Spleen (tissue), 7 donors: ENCODE measurements around the gene TXN.

Experiments
- POLR2A ChIP-seq, 3 donors: fragments of 450-650 bp; IDR thresholded peaks; one replicate each; pipeline ENCODE4 v1.5.1; 2017; ENCODE audit warnings: antibody characterized with exemption in 3 of 3, mild to moderate bottlenecking in 1 of 3
- POLR2AphosphoS5 ChIP-seq, 3 donors: sonication (generic); formaldehyde crosslinking; IDR thresholded peaks; one replicate each; pipeline ENCODE4 v1.5.1; 2017; ENCODE audit warnings: antibody characterized with exemption in 3 of 3
- TF ChIP-seq, protein P1 (sequence below), 11 experiments: fragments of 200-600 bp in 7 of 11; fragments of 450-650 bp in 4 of 11; sonication (generic) in 4 of 11; IDR thresholded peaks in 8 of 11; conservative IDR thresholded peaks in 3 of 11; 1 replicate in 7 of 11; 2 replicates in 4 of 11; pipeline versions ENCODE4 v1.4.0 to v1.8.0; 2016 to 2021; ENCODE audit warnings: antibody characterized with exemption in 11 of 11, inconsistent platforms in 4 of 11, mild to moderate bottlenecking in 1 of 11
- donor health status: DM: no; HTN: no; CAD: no; lungs with moderate emphysema.
- donor health status: DM: no; HTN: no; CAD: no.
- donor health status: DM: no; HTN: no; CAD: no.

DNA sequence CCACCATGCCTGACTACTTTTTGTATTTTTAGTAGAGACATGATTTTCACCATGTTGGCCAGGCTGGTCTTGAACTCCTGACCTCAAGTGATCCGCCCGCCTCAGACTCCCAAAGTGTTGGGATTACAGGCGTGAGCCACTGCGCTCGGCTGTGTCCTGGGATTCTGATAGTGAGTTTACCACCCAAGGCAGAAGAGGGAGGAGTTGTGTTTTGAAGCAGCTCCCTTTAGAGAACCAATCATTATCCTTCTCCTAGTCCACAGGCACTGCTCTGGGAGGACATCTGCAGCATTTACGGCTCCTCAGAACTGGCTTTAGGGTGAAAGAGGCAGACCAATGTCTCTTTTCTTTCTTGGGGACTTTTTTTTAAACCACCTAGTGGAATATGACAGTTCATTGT lies 54.1 kb downstream of the TXN start:
- TF ChIP-seq, protein P1, sequence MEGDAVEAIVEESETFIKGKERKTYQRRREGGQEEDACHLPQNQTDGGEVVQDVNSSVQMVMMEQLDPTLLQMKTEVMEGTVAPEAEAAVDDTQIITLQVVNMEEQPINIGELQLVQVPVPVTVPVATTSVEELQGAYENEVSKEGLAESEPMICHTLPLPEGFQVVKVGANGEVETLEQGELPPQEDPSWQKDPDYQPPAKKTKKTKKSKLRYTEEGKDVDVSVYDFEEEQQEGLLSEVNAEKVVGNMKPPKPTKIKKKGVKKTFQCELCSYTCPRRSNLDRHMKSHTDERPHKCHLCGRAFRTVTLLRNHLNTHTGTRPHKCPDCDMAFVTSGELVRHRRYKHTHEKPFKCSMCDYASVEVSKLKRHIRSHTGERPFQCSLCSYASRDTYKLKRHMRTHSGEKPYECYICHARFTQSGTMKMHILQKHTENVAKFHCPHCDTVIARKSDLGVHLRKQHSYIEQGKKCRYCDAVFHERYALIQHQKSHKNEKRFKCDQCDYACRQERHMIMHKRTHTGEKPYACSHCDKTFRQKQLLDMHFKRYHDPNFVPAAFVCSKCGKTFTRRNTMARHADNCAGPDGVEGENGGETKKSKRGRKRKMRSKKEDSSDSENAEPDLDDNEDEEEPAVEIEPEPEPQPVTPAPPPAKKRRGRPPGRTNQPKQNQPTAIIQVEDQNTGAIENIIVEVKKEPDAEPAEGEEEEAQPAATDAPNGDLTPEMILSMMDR (IDR thresholded peaks at IDR 0.05 in 8 of 11, conservative IDR thresholded peaks at IDR 0.05 in 3 of 11): no peak
- TF ChIP-seq POLR2A (IDR thresholded peaks at IDR 0.05): no peak
- TF ChIP-seq POLR2AphosphoS5 (IDR thresholded peaks at IDR 0.05): no peak
